H1 (cell line): ENCODE data around the gene LORICRIN. TPM values are rescaled to one million over a fixed set of nuclear protein-coding genes. Genes with fewer than 3 reads are reported as not detected.

Source experiments
- CTCF ChIA-PET: fragments of 300-600 bp; sonication (Branson Sonifier 250); formaldehyde crosslinking; loops from one replicate; lab custom pipeline; 2021; ENCODE audit not compliant: partially characterized antibody; lab: Charles Lee
- POLR2A ChIA-PET: fragments of 300-600 bp; sonication (Branson Sonifier 250); formaldehyde crosslinking; loops from one replicate; lab custom pipeline; 2021; ENCODE audit warnings: inconsistent platforms; ENCODE audit not compliant: partially characterized antibody; lab: Charles Lee
- DNase-seq, 2 experiments: peaks; one replicate each; pipeline versions ENCODE4 v3.0.0 to v3.0.0-alpha.2; 2010 to 2022; ENCODE audit warnings: low spot score in 2 of 2, low read depth in 1 of 2, mixed read lengths in 1 of 2
- FAIRE-seq: peaks from 2 replicates; lab custom pipeline; 2011; peaks lifted over from hg19 to GRCh38; lab: Jason Lieb, UNC
- H2AFZ ChIP-seq: 2 replicates; pipeline ENCODE4 v1.8.1; 2012; ENCODE audit warnings: low read length, inconsistent platforms
- H2AK5ac ChIP-seq: 2 replicates; pipeline ENCODE4 v1.6.1; 2013; ENCODE audit warnings: low read depth, low read length
- H2BK120ac ChIP-seq: replicated peaks from 2 replicates; pipeline ENCODE3; 2013; ENCODE audit warnings: low read depth, low read length, inconsistent platforms
- H2BK12ac ChIP-seq: 2 replicates; pipeline ENCODE4 v1.6.1; 2013; ENCODE audit warnings: low read depth, low read length
- H2BK15ac ChIP-seq: 2 replicates; pipeline ENCODE4 v1.6.1; 2013; ENCODE audit warnings: low read length
- H2BK20ac ChIP-seq: 2 replicates; pipeline ENCODE4 v1.6.1; 2013; ENCODE audit warnings: low read length
- H2BK5ac ChIP-seq: 2 replicates; pipeline ENCODE4 v1.6.1; 2013; ENCODE audit warnings: low read depth, low read length
- H3K14ac ChIP-seq: 2 replicates; pipeline ENCODE4 v1.6.1; 2013; ENCODE audit warnings: inconsistent platforms; ENCODE audit not compliant: insufficient read length
- H3K18ac ChIP-seq: 2 replicates; pipeline ENCODE4 v1.6.1; 2013; ENCODE audit warnings: low read length; ENCODE audit errors: extremely low read depth
- H3K23ac ChIP-seq: 2 replicates; pipeline ENCODE4 v1.6.1; 2013; ENCODE audit warnings: inconsistent platforms; ENCODE audit not compliant: insufficient read length
- H3K23me2 ChIP-seq: 2 replicates; pipeline ENCODE4 v1.6.1; 2013; ENCODE audit warnings: low read depth, low read length
- H3K27ac ChIP-seq: 2 replicates; pipeline ENCODE4 v1.6.1; 2011; ENCODE audit warnings: low read depth, low read length, inconsistent platforms
- H3K27me3 ChIP-seq, 4 experiments: replicated peaks in 1 of 4; 1 replicate in 1 of 4; 2 replicates in 3 of 4; pipeline versions ENCODE4 v1.6.1 to v1.8.1; 2011 to 2013; ENCODE audit warnings: low read length in 3 of 4, mild to moderate bottlenecking in 3 of 4, inconsistent platforms in 2 of 4, mixed read lengths in 2 of 4, moderate library complexity in 1 of 4; ENCODE audit not compliant: control insufficient read depth in 3 of 4, insufficient read depth in 3 of 4; ENCODE audit errors: extremely low read depth in 1 of 4
- H3K36me3 ChIP-seq, 4 experiments: 2 replicates each; pipeline versions ENCODE4 v1.6.1 to v1.8.1; 2011 to 2013; ENCODE audit warnings: mild to moderate bottlenecking in 4 of 4, low read length in 3 of 4, moderate library complexity in 2 of 4, control low read depth in 1 of 4, inconsistent platforms in 1 of 4; ENCODE audit not compliant: insufficient read depth in 4 of 4, control insufficient read depth in 2 of 4
- H3K4ac ChIP-seq: replicated peaks from 2 replicates; pipeline ENCODE3; 2013; ENCODE audit warnings: low read length, low read depth, mixed read lengths, inconsistent platforms; ENCODE audit not compliant: insufficient read length
- H3K4me1 ChIP-seq, 4 experiments: replicated peaks in 1 of 4; 1 replicate in 1 of 4; 2 replicates in 3 of 4; pipeline versions ENCODE4 v1.6.1 to v1.8.1; 2011 to 2013; ENCODE audit warnings: low read length in 3 of 4, inconsistent platforms in 2 of 4, mixed read lengths in 1 of 4; ENCODE audit not compliant: insufficient read depth in 4 of 4, control insufficient read depth in 3 of 4
- H3K4me2 ChIP-seq, 2 experiments: 2 replicates each; pipeline versions ENCODE4 v1.6.1 to v1.8.1; 2011 to 2013; ENCODE audit warnings: low read depth in 2 of 2, low read length in 2 of 2, control low read depth in 1 of 2, inconsistent platforms in 1 of 2, mild to moderate bottlenecking in 1 of 2; ENCODE audit not compliant: insufficient read depth in 1 of 2
- H3K4me3 ChIP-seq, 4 experiments: fragments of 200-600, 300-600 bp in 1 of 4; sonication (generic), shearing (Covaris generic), sonication (Bioruptor Twin) in 1 of 4; 2 replicates each; pipeline versions ENCODE4 v1.5.1 to v1.8.1; 2011 to 2016; ENCODE audit warnings: low read length in 4 of 4, low read depth in 3 of 4, control low read depth in 2 of 4, inconsistent platforms in 2 of 4, mild to moderate bottlenecking in 2 of 4, mixed read lengths in 1 of 4, moderate library complexity in 1 of 4; ENCODE audit not compliant: insufficient read depth in 2 of 4; ENCODE audit errors: extremely low read depth in 1 of 4
- H3K56ac ChIP-seq: replicated peaks from 2 replicates; pipeline ENCODE3; 2013; ENCODE audit warnings: low read depth, mild to moderate bottlenecking, mixed read lengths, low read length, inconsistent platforms; ENCODE audit not compliant: insufficient read length
- H3K79me1 ChIP-seq: 2 replicates; pipeline ENCODE4 v1.6.1; 2013; ENCODE audit warnings: low read depth, low read length, control low read depth
- H3K79me2 ChIP-seq, 2 experiments: 2 replicates each; pipeline versions ENCODE4 v1.6.1 to v1.8.1; 2012 to 2013; ENCODE audit warnings: low read length in 2 of 2, mild to moderate bottlenecking in 2 of 2, inconsistent platforms in 1 of 2; ENCODE audit not compliant: insufficient read depth in 2 of 2, control insufficient read depth in 1 of 2
- H3K9ac ChIP-seq, 4 experiments: replicated peaks in 1 of 4; 1 replicate in 1 of 4; 2 replicates in 3 of 4; pipeline versions ENCODE4 v1.6.1 to v1.8.1; 2011 to 2013; ENCODE audit warnings: low read depth in 3 of 4, low read length in 3 of 4, control low read depth in 2 of 4, mild to moderate bottlenecking in 2 of 4, moderate library complexity in 2 of 4, inconsistent platforms in 1 of 4; ENCODE audit errors: extremely low read depth in 1 of 4
- H3K9me3 ChIP-seq, 2 experiments: 2 replicates each; pipeline versions ENCODE4 v1.6.1 to v1.8.1; 2012 to 2013; ENCODE audit warnings: mild to moderate bottlenecking in 2 of 2, moderate library complexity in 2 of 2, control low read depth in 1 of 2, inconsistent platforms in 1 of 2, low read depth in 1 of 2, low read length in 1 of 2, mixed read lengths in 1 of 2; ENCODE audit not compliant: insufficient read depth in 2 of 2
- H4K20me1 ChIP-seq, 2 experiments: replicated peaks in 1 of 2; 2 replicates each; pipeline versions ENCODE3 to v1.8.1; 2011 to 2013; ENCODE audit warnings: inconsistent platforms in 2 of 2, low read length in 2 of 2, mild to moderate bottlenecking in 1 of 2; ENCODE audit not compliant: insufficient read depth in 2 of 2, control insufficient read depth in 1 of 2
- H4K5ac ChIP-seq: 2 replicates; pipeline ENCODE4 v1.6.1; 2013; ENCODE audit warnings: low read length, low read depth, mixed read lengths, inconsistent platforms; ENCODE audit not compliant: insufficient read length
- H4K8ac ChIP-seq: 2 replicates; pipeline ENCODE4 v1.8.0; 2013; ENCODE audit warnings: mild to moderate bottlenecking, moderate library complexity, low read length, inconsistent platforms; ENCODE audit not compliant: insufficient read depth; ENCODE audit errors: extremely low read depth
- H4K91ac ChIP-seq: replicated peaks from 2 replicates; pipeline ENCODE3; 2013; ENCODE audit warnings: low read length, mixed read lengths, inconsistent platforms; ENCODE audit not compliant: insufficient read length
- BCL11A ChIP-seq, 2 experiments: IDR thresholded peaks; one replicate each; pipeline ENCODE4 v1.6.1; 2011; ENCODE audit warnings: low read depth in 2 of 2, low read length in 2 of 2, mild to moderate bottlenecking in 2 of 2
- JUND ChIP-seq: IDR thresholded peaks from 2 replicates; pipeline ENCODE4 v1.6.1; 2011; ENCODE audit warnings: mild to moderate bottlenecking, improper control_type of control experiment, low read length
- RXRA ChIP-seq: IDR thresholded peaks from 2 replicates; pipeline ENCODE4 v1.6.1; 2011; ENCODE audit warnings: low read depth, mild to moderate bottlenecking, low read length, moderate library complexity; ENCODE audit not compliant: insufficient read depth
- USF2 ChIP-seq: IDR thresholded peaks from 2 replicates; pipeline ENCODE4 v1.6.1; 2011; ENCODE audit warnings: low read length, improper control_type of control experiment
- WGBS, 2 experiments: shearing (Covaris generic) in 1 of 2; methylation state at CpG; one replicate each; pipeline versions ENCODE4 v1.1.6 to v1.1.7; 2013 to 2015; ENCODE audit warnings: low lambda C conversion rate in 2 of 2, mixed read lengths in 2 of 2, inconsistent platforms in 1 of 2, low coverage in 1 of 2, missing lambda C conversion rate in 1 of 2; ENCODE audit not compliant: insufficient replicate concordance in 2 of 2, insufficient coverage in 1 of 2, insufficient read length in 1 of 2; ENCODE audit errors: extremely low coverage in 1 of 2, missing lambda C conversion rate in 1 of 2; 5-methylcytosine and 5-hydroxymethylcytosine counted together
- polyA plus RNA-seq, 7 experiments: library from polyadenylated mRNA; depleted of rRNA in 3 of 7; stranded (reverse) in 5 of 7; unstranded in 2 of 7; fragments of >200 nt in 5 of 7; fragments of 200-250 nt in 2 of 7; gene quantifications; 1 replicate in 5 of 7; 2 replicates in 1 of 7; 4 replicates in 1 of 7; pipeline versions ENCODE4 v1.2.1 to v1.2.3, GENCODE V29; 2011 to 2013; ENCODE audit warnings: missing spikeins in 2 of 7, mixed read lengths in 2 of 7
- total RNA-seq: library from RNA; stranded (reverse); fragmentation: NEBNext Ultra II Directional; extraction: Animal tissue kit (Norgen Biotek cat#: 25700); gene quantifications from 2 replicates; pipeline ENCODE4 v1.2.1, GENCODE V29; 2021

The LORICRIN gene
- total and polyA plus RNA-seq, 2 of the 8 experiments (the other 6 are each of a cell fraction or from before 2014, with no cell fraction given), result not detected

GRCh38 chr1:153305682-153306081 is 46.2 kb downstream of the LORICRIN start:
- H4K91ac ChIP-seq, result no peak overlapping the region
- H3K18ac ChIP-seq, result no peak overlapping the region
- no peaks in the 10 kb centered on the region; a peak in 1 of 7 replicates for H3K27me3 ChIP-seq
- TF ChIP-seq BCL11A (IDR thresholded peaks at IDR 0.05; ENCODE audit: low read depth in 2 of 2, low read length in 2 of 2), result no peak
- no peak for TF ChIP-seq JUND
- no peak for TF ChIP-seq RXRA
- TF ChIP-seq USF2, result no peak
- POLR2A ChIA-PET, result no interaction called here
- H3K9me3 ChIP-seq, result no peaks in the 10 kb centered on the region
- 85% methylated on average over 6 of the region's 6 CpGs; no CpG with 5 or more reads in 1 of the 2 experiments for WGBS, 2 experiments
- no peak for FAIRE-seq
- no peak overlapping the region for H2BK20ac ChIP-seq
- no peaks in the 10 kb centered on the region for H3K36me3 ChIP-seq
- H2BK120ac ChIP-seq, result no peak overlapping the region
- no peak overlapping the region for H2AFZ ChIP-seq
- no peak overlapping the region for H3K9ac ChIP-seq
- H2AK5ac ChIP-seq, result no peak overlapping the region
- H2BK12ac ChIP-seq, result no peak overlapping the region
- no peak overlapping the region for H3K56ac ChIP-seq
- H4K20me1 ChIP-seq, result no peaks in the 10 kb centered on the region
- H3K4me1 ChIP-seq, result peaks cover 0 to 5% (median 0%) of the 10 kb centered on the region in 4 experiments; a peak in 3 of 7 replicates
- H4K5ac ChIP-seq, result no peak overlapping the region
- no peak overlapping the region for H3K4ac ChIP-seq
- H3K4me3 ChIP-seq, result no peak overlapping the region
- CTCF ChIA-PET, result interaction anchor here (0.9 to 2.7 kb wide), 2 partner anchors 17 to 115 kb away, joined by 4 to 14 read pairs; no protein-coding TSS in a partner anchor
- DNase-seq, result no peak
- no peak overlapping the region for H3K14ac ChIP-seq
- H3K23ac ChIP-seq, result no peak overlapping the region
- H3K23me2 ChIP-seq, result no peaks in the 10 kb centered on the region
- no peaks in the 10 kb centered on the region for H3K79me1 ChIP-seq
- no peak overlapping the region for H2BK15ac ChIP-seq
- no peak overlapping the region for H3K27ac ChIP-seq
- H3K4me2 ChIP-seq, result no peak overlapping the region
- no peak overlapping the region for H4K8ac ChIP-seq
- no peaks in the 10 kb centered on the region for H3K79me2 ChIP-seq
- no peak overlapping the region for H2BK5ac ChIP-seq
